Peyer's patch (tissue), 4 donors: ENCODE results near the gene KCNAB1.

ENCODE experiments used
- CTCF ChIP-seq, 6 experiments: fragments of 450-650 bp in 4 of 6; fragments of 200-600 bp in 2 of 6; sonication (generic) in 1 of 6; IDR thresholded peaks; one replicate each; pipeline ENCODE4 v1.5.1; 2017 to 2019; ENCODE audit warnings: antibody characterized with exemption in 6 of 6, mild to moderate bottlenecking in 3 of 6, moderate library complexity in 1 of 6
- POLR2A ChIP-seq, 2 donors: fragments of 450-650 bp; IDR thresholded peaks; one replicate each; pipeline ENCODE4 v1.5.1; 2017; ENCODE audit warnings: antibody characterized with exemption in 2 of 2, mild to moderate bottlenecking in 2 of 2, moderate library complexity in 2 of 2

DNA sequence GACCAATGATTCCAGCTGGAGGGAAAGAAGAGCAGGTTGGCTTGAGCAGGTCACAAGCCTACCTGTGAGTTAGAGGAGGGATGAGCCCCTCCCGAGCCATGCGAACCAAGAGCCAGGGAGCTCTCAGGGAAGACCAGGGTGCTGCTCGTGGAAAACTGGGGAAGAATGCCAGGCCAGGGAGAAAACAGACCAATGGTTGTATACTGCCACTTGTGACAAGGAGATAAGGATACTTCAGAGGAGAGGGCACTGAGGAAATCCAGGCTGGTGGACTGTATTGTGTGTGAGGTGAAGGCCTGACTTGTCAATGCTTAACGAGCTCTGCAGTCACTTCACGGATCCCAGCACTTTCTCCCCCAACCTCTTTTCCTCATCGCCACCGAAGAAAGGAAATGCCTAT is 256.9 kb downstream of the KCNAB1 start:
- no peak for TF ChIP-seq CTCF (IDR thresholded peaks at IDR 0.05)
- no peak for TF ChIP-seq POLR2A (IDR thresholded peaks at IDR 0.05)
